OCI-LY1 (cell line): ENCODE data around the gene PATZ1.

Experiments used
- H2AFZ ChIP-seq: fragments of 200-600 bp; sonication (generic), shearing (Covaris generic); 2 replicates; pipeline ENCODE4 v1.6.0; 2014; ENCODE audit warnings: antibody characterized with exemption, mild to moderate bottlenecking, low read length
- H3F3A ChIP-seq: fragments of 200-600 bp; sonication (generic), shearing (Covaris generic); 2 replicates; pipeline ENCODE4 v1.6.0; 2014; ENCODE audit warnings: mild to moderate bottlenecking, antibody characterized with exemption, low read length, moderate library complexity; ENCODE audit not compliant: insufficient read depth
- H3K27ac ChIP-seq: fragments of 200-600 bp; sonication (generic); 2 replicates; pipeline ENCODE4 v1.5.1; 2014; ENCODE audit warnings: low read length, mixed run types, mild to moderate bottlenecking, low read depth; ENCODE audit not compliant: poor library complexity, severe bottlenecking
- H3K27me3 ChIP-seq: fragments of 200-600 bp; sonication (generic); 2 replicates; pipeline ENCODE4 v1.6.0; 2014; ENCODE audit warnings: antibody characterized with exemption, mild to moderate bottlenecking, low read length, moderate library complexity; ENCODE audit not compliant: insufficient read depth
- H3K36me3 ChIP-seq: fragments of 200-600 bp; sonication (generic); 2 replicates; pipeline ENCODE4 v1.6.1; 2014; ENCODE audit warnings: mild to moderate bottlenecking, antibody characterized with exemption, low read length, moderate library complexity, mixed read lengths; ENCODE audit not compliant: insufficient read depth
- H3K4me1 ChIP-seq: fragments of 200-600 bp; sonication (generic); 2 replicates; pipeline ENCODE4 v1.5.1; 2014; ENCODE audit warnings: mild to moderate bottlenecking, low read length, moderate library complexity; ENCODE audit not compliant: insufficient read depth, severe bottlenecking
- H3K4me2 ChIP-seq: fragments of 200-600 bp; sonication (generic), shearing (Covaris generic); 2 replicates; pipeline ENCODE4 v1.6.1; 2014; ENCODE audit warnings: low read length
- H3K4me3 ChIP-seq: fragments of 200-600 bp; sonication (generic); 2 replicates; pipeline ENCODE4 v1.5.1; 2014; ENCODE audit warnings: low read length, low read depth, mild to moderate bottlenecking, mixed read lengths; ENCODE audit not compliant: poor library complexity, severe bottlenecking
- H3K79me2 ChIP-seq: fragments of 200-600 bp; shearing (Covaris generic); 2 replicates; pipeline ENCODE4 v1.6.1; 2016; ENCODE audit warnings: mixed run types, low read length, mixed read lengths; ENCODE audit not compliant: insufficient read depth
- H3K9ac ChIP-seq: fragments of 200-600 bp; sonication (generic), shearing (Covaris generic); 2 replicates; pipeline ENCODE4 v1.6.1; 2014; ENCODE audit warnings: mild to moderate bottlenecking, low read length, mixed read lengths
- H3K9me2 ChIP-seq: fragments of 200-600 bp; sonication (generic), shearing (Covaris generic); 2 replicates; pipeline ENCODE4 v1.6.1; 2014; ENCODE audit warnings: low read depth, mild to moderate bottlenecking, low read length, mixed read lengths
- H3K9me3 ChIP-seq: fragments of 200-600 bp; shearing (Covaris generic); 2 replicates; pipeline ENCODE4 v1.6.1; 2014; ENCODE audit warnings: low read length, mixed read lengths
- H4K20me1 ChIP-seq: fragments of 200-600 bp; sonication (generic), shearing (Covaris generic); 2 replicates; pipeline ENCODE4 v1.6.0; 2016; ENCODE audit warnings: mild to moderate bottlenecking, low read length; ENCODE audit not compliant: insufficient read depth
- CTCF ChIP-seq: fragments of 200-600 bp; sonication (generic), shearing (Covaris generic); IDR thresholded peaks from 2 replicates; pipeline ENCODE4 v1.5.1; 2017; ENCODE audit warnings: mild to moderate bottlenecking, antibody characterized with exemption, low read length, moderate library complexity, mixed read lengths
- EZH2 ChIP-seq: fragments of 200-600 bp; sonication (generic), shearing (Covaris generic); IDR thresholded peaks from 2 replicates; pipeline ENCODE4 v1.8.0; 2017; ENCODE audit warnings: borderline replicate concordance, mixed run types, mild to moderate bottlenecking, antibody characterized with exemption, low read length, moderate library complexity, mixed read lengths

PATZ1 gene

DNA sequence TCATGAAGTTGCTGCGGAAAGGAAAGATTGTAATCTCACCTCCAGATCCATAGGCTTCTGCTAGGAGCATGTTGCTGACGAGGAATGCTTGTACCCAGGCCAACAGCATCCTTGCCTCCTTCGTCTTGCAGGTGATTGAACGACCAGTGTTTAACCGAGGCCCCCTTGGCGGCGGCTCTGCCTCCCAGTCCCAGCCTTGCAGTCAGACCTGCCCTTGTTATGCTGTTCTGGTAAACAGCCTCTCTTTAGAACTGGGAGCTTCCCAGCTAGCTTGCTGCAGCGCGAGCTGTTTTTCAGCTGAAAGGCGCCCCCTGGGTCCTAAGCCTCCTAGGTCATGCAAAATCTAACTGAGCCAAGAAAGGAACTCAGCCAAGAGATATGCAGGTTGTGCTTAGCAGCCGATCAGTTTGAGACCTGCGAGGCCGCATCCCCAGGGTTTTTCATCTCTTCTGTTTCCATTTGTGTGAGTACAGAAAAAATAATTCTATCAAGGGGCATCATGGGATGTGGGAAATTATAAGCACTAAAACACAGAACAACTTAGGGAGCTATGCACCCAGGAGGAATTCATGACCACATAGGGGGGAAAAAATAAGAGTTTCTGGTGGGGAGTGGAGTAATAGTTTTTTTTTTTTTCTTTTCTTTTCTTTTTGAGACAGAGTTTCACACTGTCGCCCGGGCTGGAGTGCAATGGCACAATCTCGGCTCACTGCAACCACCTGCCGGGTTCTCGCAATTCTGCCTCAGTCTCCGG is 53.7 kb downstream of the PATZ1 start, which contains the start of gene PIK3IP1:
TSS of gene PIK3IP1 (minus strand) at position 253 of the 754 bp plus-strand sequence. CDS start at position 109, 144 bp downstream.
- Histone ChIP-seq H3F3A (peaks cover 6% of the 10 kb centered on the region; the same call in 1 of the 2 replicates), H3K4me1 (peaks cover 71% of the 10 kb centered on the region), H3K36me3 (peaks cover 21% of the 10 kb centered on the region; the same call in 1 of the 2 replicates), H3K79me2 (no peaks in the 10 kb centered on the region), H3K27ac (peak within 1 kb of the TSS; percentile 96), H3K9me2 (no peaks in the 10 kb centered on the region), H3K9ac (peak within 1 kb of the TSS; percentile 91), H3K27me3 (no peaks in the 10 kb centered on the region), H2AFZ (no peak within 1 kb of the TSS), H3K4me3 (peak within 1 kb of the TSS; percentile 87), H3K9me3 (no peaks in the 10 kb centered on the region), H4K20me1 (no peaks in the 10 kb centered on the region), H3K4me2 (peak within 1 kb of the TSS; percentile 78)
- TF ChIP-seq CTCF (peak; percentile 57), EZH2 (no peak)

- peak overlapping the region; percentile 96 for H3K27ac ChIP-seq
- peaks cover 71% of the 10 kb centered on the region for H3K4me1 ChIP-seq
- H2AFZ ChIP-seq, result no peak overlapping the region
Measured at GRCh38 chr22:31291481-31292235, 54.5 kb downstream of the PATZ1 start.

More at GRCh38 chr22:31291481-31292235, 54.5 kb downstream of the PATZ1 start:
- Histone ChIP-seq H3K4me3 (peak overlapping the region; percentile 87), H3K9me2 (no peaks in the 10 kb centered on the region), H3K9ac (peak overlapping the region; percentile 91), H4K20me1 (no peaks in the 10 kb centered on the region), H3K79me2 (no peaks in the 10 kb centered on the region), H3K9me3 (no peaks in the 10 kb centered on the region), H3K4me2 (peak overlapping the region; percentile 78), H3K27me3 (no peaks in the 10 kb centered on the region), H3F3A (peaks cover 6% of the 10 kb centered on the region; the same call in 1 of the 2 replicates), H3K36me3 (peaks cover 24% of the 10 kb centered on the region; the same call in 1 of the 2 replicates)
- TF ChIP-seq EZH2 (no peak), CTCF (no peak)
